SK-N-SH (cell line): ENCODE data around the gene PTPN14. TPM values are rescaled to one million over a fixed set of nuclear protein-coding genes. Genes with fewer than 3 reads are reported as not detected.
A peak's percentile ranks its signal among the peaks of the same experiment; 100 is the strongest.

Experiments used
- CTCF ChIA-PET: fragments of 300-600, 350-600 bp; formaldehyde crosslinking; extraction: SDS; loops from one replicate; lab custom pipeline; 2021; lab: Yijun Ruan, JAX
- POLR2A ChIA-PET: fragments of 350-600 bp; sonication (Branson Sonifier 250); formaldehyde crosslinking; extraction: SDS; loops from one replicate; lab custom pipeline; 2020; ENCODE audit warnings: antibody characterized with exemption, inconsistent platforms; lab: Yijun Ruan, JAX
- DNase-seq: peaks from one replicate; pipeline ENCODE4 v3.0.0; 2012
- H2AFZ ChIP-seq: fragments of 200-600 bp; sonication (generic); 2 replicates; pipeline ENCODE4 v1.8.1; 2016; ENCODE audit warnings: antibody characterized with exemption, mild to moderate bottlenecking, low read depth
- H3F3A ChIP-seq: fragments of 200-600 bp; sonication (generic); replicated peaks from 2 replicates; pipeline ENCODE3; 2016; ENCODE audit warnings: antibody characterized with exemption, mild to moderate bottlenecking; ENCODE audit not compliant: insufficient read depth
- H3K27ac ChIP-seq, 2 experiments: fragments of 200-500 bp in 1 of 2; fragments of 200-600 bp in 1 of 2; sonication (Bioruptor generic) in 1 of 2; sonication (generic), shearing (Covaris generic) in 1 of 2; 2 replicates each; pipeline versions ENCODE4 v1.5.1 to v1.6.1; 2014 to 2016; ENCODE audit warnings: low read depth in 2 of 2, inconsistent platforms in 1 of 2, low read length in 1 of 2, mild to moderate bottlenecking in 1 of 2, mixed read lengths in 1 of 2
- H3K27me3 ChIP-seq: fragments of 200-600 bp; sonication (generic), shearing (Covaris generic); 2 replicates; pipeline ENCODE4 v1.6.1; 2016; ENCODE audit warnings: mixed run types; ENCODE audit not compliant: insufficient read depth
- H3K36me3 ChIP-seq, 2 experiments: fragments of 200-500 bp in 1 of 2; fragments of 200-600 bp in 1 of 2; sonication (Bioruptor generic) in 1 of 2; sonication (generic) in 1 of 2; replicated peaks in 1 of 2; 2 replicates each; pipeline versions ENCODE3 to v1.5.1; 2014 to 2016; ENCODE audit warnings: low read length in 1 of 2, mild to moderate bottlenecking in 1 of 2; ENCODE audit not compliant: insufficient read depth in 2 of 2, control insufficient read depth in 1 of 2
- H3K4me1 ChIP-seq, 2 experiments: fragments of 200-500 bp in 1 of 2; fragments of 200-600 bp in 1 of 2; sonication (Bioruptor generic) in 1 of 2; sonication (generic), shearing (Covaris generic) in 1 of 2; 2 replicates each; pipeline versions ENCODE4 v1.5.1 to v1.6.1; 2014 to 2016; ENCODE audit warnings: low read depth in 1 of 2, low read length in 1 of 2, mixed run types in 1 of 2; ENCODE audit not compliant: insufficient read depth in 2 of 2, control insufficient read depth in 1 of 2
- H3K4me2 ChIP-seq: fragments of 200-600 bp; sonication (generic), shearing (Covaris generic); 2 replicates; pipeline ENCODE4 v1.6.1; 2017; ENCODE audit warnings: mixed run types
- H3K4me3 ChIP-seq, 2 experiments: fragments of 200-500 bp in 1 of 2; fragments of 200-600 bp in 1 of 2; sonication (Bioruptor generic) in 1 of 2; sonication (generic), shearing (Covaris generic) in 1 of 2; 2 replicates each; pipeline versions ENCODE4 v1.5.1 to v1.8.1; 2014 to 2016; ENCODE audit warnings: low read depth in 2 of 2, inconsistent platforms in 1 of 2, low read length in 1 of 2, mild to moderate bottlenecking in 1 of 2, mixed read lengths in 1 of 2, moderate library complexity in 1 of 2
- H3K79me2 ChIP-seq: fragments of 200-600 bp; sonication (generic); 2 replicates; pipeline ENCODE4 v1.8.1; 2017; ENCODE audit warnings: mild to moderate bottlenecking; ENCODE audit not compliant: insufficient read depth
- H3K9ac ChIP-seq: fragments of 200-600 bp; sonication (generic); 2 replicates; pipeline ENCODE4 v1.6.1; 2017; ENCODE audit warnings: mixed run types
- H3K9me2 ChIP-seq: fragments of 200-600 bp; sonication (generic); 2 replicates; pipeline ENCODE4 v1.6.1; 2017; ENCODE audit warnings: mixed run types
- H3K9me3 ChIP-seq: fragments of 200-600 bp; sonication (generic); 2 replicates; pipeline ENCODE4 v1.6.1; 2017; ENCODE audit warnings: mixed run types, mild to moderate bottlenecking, moderate library complexity
- H4K20me1 ChIP-seq: fragments of 200-600 bp; sonication (generic); 2 replicates; pipeline ENCODE4 v1.6.1; 2017; ENCODE audit warnings: mild to moderate bottlenecking, mixed run types; ENCODE audit not compliant: insufficient read depth
- EZH2phosphoT487 ChIP-seq: fragments of 200-600 bp; sonication (generic); IDR thresholded peaks from 2 replicates; pipeline ENCODE4 v1.6.1; 2017; ENCODE audit warnings: low read depth, mixed run types, mild to moderate bottlenecking, antibody characterized with exemption, moderate library complexity, borderline replicate concordance
- FOXJ3 ChIP-seq: sonication (generic); formaldehyde crosslinking; IDR thresholded peaks from 2 replicates; pipeline ENCODE4 v1.5.1; 2020; ENCODE audit warnings: mild to moderate bottlenecking, missing genetic modification reagents
- FOXM1 ChIP-seq: IDR thresholded peaks from 2 replicates; pipeline ENCODE4 v1.4.0; 2012; ENCODE audit warnings: low read depth, mild to moderate bottlenecking
- GABPA ChIP-seq: IDR thresholded peaks from 2 replicates; pipeline ENCODE4 v1.4.0; 2012; ENCODE audit warnings: low read depth, mild to moderate bottlenecking
- GATA2 ChIP-seq: sonication (generic); formaldehyde crosslinking; IDR thresholded peaks from 2 replicates; pipeline ENCODE4 v1.5.0; 2020; ENCODE audit warnings: mild to moderate bottlenecking, missing genetic modification reagents
- JUND ChIP-seq: IDR thresholded peaks from 2 replicates; pipeline ENCODE4 v1.4.0; 2012
- MAX ChIP-seq: IDR thresholded peaks from 2 replicates; pipeline ENCODE4 v1.4.0; 2012; ENCODE audit warnings: low read depth
- NFIC ChIP-seq: IDR thresholded peaks from 2 replicates; pipeline ENCODE4 v1.4.0; 2012; ENCODE audit warnings: borderline replicate concordance
- NRF1 ChIP-seq: IDR thresholded peaks from 2 replicates; pipeline ENCODE4 v1.6.1; 2012; ENCODE audit warnings: low read depth, mild to moderate bottlenecking, low read length
- PBX3 ChIP-seq: IDR thresholded peaks from 2 replicates; pipeline ENCODE4; 2012
- RAD21 ChIP-seq: IDR thresholded peaks from 2 replicates; pipeline ENCODE4 v1.6.1; 2012; ENCODE audit warnings: mild to moderate bottlenecking, low read length
- RCOR1 ChIP-seq: fragments of 150-350 bp; IDR thresholded peaks from 2 replicates; pipeline ENCODE4 v1.6.1; 2017; ENCODE audit warnings: antibody characterized with exemption, low read length
- SIN3A ChIP-seq: IDR thresholded peaks from 2 replicates; pipeline ENCODE4 v1.6.1; 2012; ENCODE audit warnings: low read depth, mild to moderate bottlenecking, low read length, moderate library complexity, borderline replicate concordance
- SMC3 ChIP-seq: IDR thresholded peaks from 2 replicates; pipeline ENCODE4 v1.6.1; 2012; ENCODE audit warnings: low read depth, low read length, improper control_type of control experiment
- TAF1 ChIP-seq: IDR thresholded peaks from 2 replicates; pipeline ENCODE4 v1.6.1; 2012; ENCODE audit warnings: low read depth, mild to moderate bottlenecking, low read length, moderate library complexity, borderline replicate concordance
- TCF12 ChIP-seq: IDR thresholded peaks from 2 replicates; pipeline ENCODE4 v1.4.0; 2012
- TEAD4 ChIP-seq: IDR thresholded peaks from 2 replicates; pipeline ENCODE4 v1.4.0; 2012; ENCODE audit warnings: mild to moderate bottlenecking, borderline replicate concordance; ENCODE audit not compliant: insufficient read depth
- USF1 ChIP-seq: IDR thresholded peaks from 2 replicates; pipeline ENCODE4 v1.4.0; 2012; ENCODE audit warnings: low read depth, borderline replicate concordance
- ZBTB33 ChIP-seq: IDR thresholded peaks from 2 replicates; pipeline ENCODE4 v1.4.0; 2012; ENCODE audit warnings: low read depth, borderline replicate concordance
- WGBS: methylation state at CpG from one replicate; pipeline ENCODE4 v1.1.6; 2017; ENCODE audit warnings: low lambda C conversion rate; 5-methylcytosine and 5-hydroxymethylcytosine counted together
- polyA plus RNA-seq, 3 experiments: library from polyadenylated mRNA; depleted of rRNA; stranded (reverse); fragments of >200 nt; gene quantifications; 2 replicates each; pipeline ENCODE4 v1.2.3, GENCODE V29; 2012

PTPN14 gene
- polyA plus RNA-seq, 1 of the 3 experiments (the other 2 are of a cell fraction) = 12.8 TPM

- no peaks in the 10 kb centered on the region for H3K27me3 ChIP-seq
- TF ChIP-seq FOXJ3 (CRISPR knock-in tag) (no peak), GABPA (no peak), TCF12 (no peak)
- peaks cover 20 to 28% of the 10 kb centered on the region in 2 experiments for H3K4me1 ChIP-seq
- H3K4me2 ChIP-seq = peak overlapping the region; percentile 84
- WGBS = 72% methylated on average over 7 of the region's 7 CpGs
- H2AFZ ChIP-seq = no peak overlapping the region
- H4K20me1 ChIP-seq = peaks cover 53% of the 10 kb centered on the region
- no peak for DNase-seq
- H3K9ac ChIP-seq = peak overlapping the region; percentile 95; the same call in 1 of the 2 replicates
- H3K4me3 ChIP-seq = peak overlapping the region; percentile 73 to 81; a peak in 3 of 4 replicates
- ChIA-PET POLR2A (no interaction called here), CTCF (interaction anchor here (0.9 to 4.6 kb wide), 5 partner anchors 10 to 293 kb away, joined by 3 to 17 read pairs (median 4); no protein-coding TSS in a partner anchor)
- no peaks in the 10 kb centered on the region for H3K9me3 ChIP-seq
- H3K36me3 ChIP-seq = peaks cover 9 to 11% of the 10 kb centered on the region in 2 experiments
- H3K79me2 ChIP-seq = peaks cover 67% of the 10 kb centered on the region
- H3F3A ChIP-seq = peaks cover 16% of the 10 kb centered on the region
- H3K9me2 ChIP-seq = no peaks in the 10 kb centered on the region
- H3K27ac ChIP-seq = peak overlapping the region in 1 of 2 experiments; percentile 98; a peak in 1 of 4 replicates
Observed at GRCh38 chr1:214549604-214550003, 1.8 kb downstream of the PTPN14 start.

- H3K36me3 ChIP-seq = peaks cover 9 to 11% of the 10 kb centered on the region in 2 experiments
- TF ChIP-seq RAD21 (no peak), JUND (no peak), EZH2phosphoT487 (no peak), GATA2 (CRISPR knock-in tag) (no peak), SMC3 (no peak), NRF1 (no peak), TEAD4 (no peak), FOXJ3 (CRISPR knock-in tag) (no peak), ZBTB33 (no peak), RCOR1 (no peak), SIN3A (no peak), PBX3 (no peak), FOXM1 (no peak), NFIC (no peak), TAF1 (no peak), USF1 (no peak), MAX (no peak)
- peak overlapping the region; percentile 73 to 81; a peak in 3 of 4 replicates for H3K4me3 ChIP-seq
- ChIA-PET CTCF (interaction anchor here (0.9 to 4.6 kb wide), 4 partner anchors 9 to 216 kb away, joined by 4 to 17 read pairs (median 5); no protein-coding TSS in a partner anchor), POLR2A (no interaction called here)
- H3K27me3 ChIP-seq = no peaks in the 10 kb centered on the region
- H3K9me2 ChIP-seq = no peaks in the 10 kb centered on the region
- H3F3A ChIP-seq = peaks cover 16% of the 10 kb centered on the region
- peak overlapping the region in 1 of 2 experiments; percentile 98; a peak in 1 of 4 replicates for H3K27ac ChIP-seq
- peaks cover 74% of the 10 kb centered on the region for H3K79me2 ChIP-seq
- 54% methylated on average over 2 of the region's 2 CpGs for WGBS
- H3K9me3 ChIP-seq = no peaks in the 10 kb centered on the region
- peak overlapping the region; percentile 84 for H3K4me2 ChIP-seq
- DNase-seq = no peak
- peak overlapping the region; percentile 95; the same call in 1 of the 2 replicates for H3K9ac ChIP-seq
- H3K4me1 ChIP-seq = peaks cover 20 to 28% of the 10 kb centered on the region in 2 experiments
- no peak overlapping the region for H2AFZ ChIP-seq
- H4K20me1 ChIP-seq = peaks cover 59% of the 10 kb centered on the region
Observed at GRCh38 chr1:214548988-214549387, 2.4 kb downstream of the PTPN14 start.
